A549 (cell line): ENCODE data around the gene EPS8. TPM values are rescaled to one million over a fixed set of nuclear protein-coding genes. Genes with fewer than 3 reads are reported as not detected.

ENCODE experiments used
- ATAC-seq, 2 experiments: fragments of 200-7000 bp in 1 of 2; fragments of >200 bp in 1 of 2; cut with Nextera tagmentation in 1 of 2; cut with Tn5 transposase in 1 of 2; 3 replicates each; pipeline versions ENCODE4 v1.8.0 to v1.9.1; 2018 to 2020; ENCODE audit warnings: mild to moderate bottlenecking in 1 of 2, moderate library complexity in 1 of 2
- CTCF ChIA-PET: fragments of 300-600 bp; sonication (Branson Sonifier 250); formaldehyde crosslinking; extraction: SDS; loops from one replicate; lab custom pipeline; 2021; ENCODE audit warnings: antibody characterized with exemption, inconsistent platforms; lab: Yijun Ruan, JAX
- POLR2A ChIA-PET: fragments of 350-600 bp; formaldehyde crosslinking; extraction: SDS; loops from one replicate; lab custom pipeline; 2021; ENCODE audit warnings: antibody characterized with exemption, inconsistent platforms; lab: Yijun Ruan, JAX
- DNase-seq, 2 experiments: peaks; one replicate each; pipeline versions ENCODE4 v3.0.0 to v3.0.0-alpha.2; 2011 to 2016; ENCODE audit warnings: low read depth in 1 of 2, low spot score in 1 of 2
- FAIRE-seq: peaks from 2 replicates; lab custom pipeline; 2011; peaks lifted over from hg19 to GRCh38; lab: Jason Lieb, UNC
- H3K27ac ChIP-seq, 2 experiments: fragments of >200 bp; sonication (Bioruptor Twin); formaldehyde crosslinking; 3 replicates each; pipeline ENCODE4 v1.5.1; 2016 to 2017
- H3K4me1 ChIP-seq: fragments of >200 bp; sonication (Bioruptor Twin); formaldehyde crosslinking; 3 replicates; pipeline ENCODE4 v1.6.1; 2016
- H3K4me2 ChIP-seq: fragments of >200 bp; sonication (Bioruptor Twin); formaldehyde crosslinking; 3 replicates; pipeline ENCODE4 v1.6.1; 2016
- H3K4me3 ChIP-seq: fragments of >200 bp; sonication (Bioruptor Twin); formaldehyde crosslinking; 3 replicates; pipeline ENCODE4 v1.5.1; 2016
- H3K9me3 ChIP-seq: fragments of >200 bp; sonication (Bioruptor Twin); formaldehyde crosslinking; 3 replicates; pipeline ENCODE4 v1.6.1; 2016
- CHD2 ChIP-seq: fragments of 150-350 bp; IDR thresholded peaks from 2 replicates; pipeline ENCODE4 v1.6.1; 2014; ENCODE audit warnings: low read length; ENCODE audit not compliant: partially characterized antibody
- CHD4 ChIP-seq: fragments of 200-600 bp; sonication (generic); IDR thresholded peaks from 2 replicates; pipeline ENCODE4 v1.6.1; 2016; ENCODE audit warnings: antibody characterized with exemption, mild to moderate bottlenecking, borderline replicate concordance
- EP300 ChIP-seq, 2 experiments: fragments of >200 bp; sonication (Bioruptor Twin); formaldehyde crosslinking; IDR thresholded peaks; 2 replicates in 1 of 2; 3 replicates in 1 of 2; pipeline ENCODE4 v1.6.1; 2016 to 2017
- FOSB ChIP-seq: fragments of 250-450 bp; sonication (Bioruptor Pico); IDR thresholded peaks from 2 replicates; pipeline ENCODE4 v1.5.0; 2020; ENCODE audit warnings: mild to moderate bottlenecking, moderate library complexity
- FOSL2 ChIP-seq, 2 experiments: fragments of 450-650 bp in 1 of 2; fragments of >200 bp in 1 of 2; sonication (Bioruptor Twin) in 1 of 2; formaldehyde crosslinking; IDR thresholded peaks; 2 replicates each; pipeline versions ENCODE4 v1.5.0 to v1.6.1; 2016 to 2020; ENCODE audit warnings: mild to moderate bottlenecking in 1 of 2, moderate library complexity in 1 of 2
- HEYL ChIP-seq: fragments of 250-450 bp; sonication (Bioruptor Pico); IDR thresholded peaks from 2 replicates; pipeline ENCODE4 v1.8.0; 2021; ENCODE audit warnings: mild to moderate bottlenecking, moderate library complexity
- HOXA7 ChIP-seq: fragments of 250-450 bp; sonication (Bioruptor Pico); IDR thresholded peaks from 2 replicates; pipeline ENCODE4 v1.5.0; 2020; ENCODE audit warnings: mild to moderate bottlenecking, moderate library complexity
- JUN ChIP-seq, 2 experiments: fragments of >200 bp; sonication (Bioruptor Twin); formaldehyde crosslinking; IDR thresholded peaks; 2 replicates in 1 of 2; 3 replicates in 1 of 2; pipeline ENCODE4 v1.6.1; 2016 to 2017
- JUNB ChIP-seq: fragments of >200 bp; sonication (Bioruptor Twin); formaldehyde crosslinking; IDR thresholded peaks from 2 replicates; pipeline ENCODE4 v1.6.1; 2016
- MAZ ChIP-seq: fragments of 150-350 bp; IDR thresholded peaks from 2 replicates; pipeline ENCODE4 v1.6.1; 2014; ENCODE audit warnings: antibody characterized with exemption, low read depth, low read length, borderline replicate concordance
- NR3C1 ChIP-seq: fragments of >200 bp; sonication (Bioruptor Twin); formaldehyde crosslinking; IDR thresholded peaks from 3 replicates; pipeline ENCODE4 v1.6.1; 2017
- PHF8 ChIP-seq: fragments of 200-600 bp; sonication (generic); IDR thresholded peaks from 2 replicates; pipeline ENCODE4 v1.6.1; 2016; ENCODE audit warnings: low read depth, mild to moderate bottlenecking, antibody characterized with exemption, moderate library complexity, borderline replicate concordance
- POLR2A ChIP-seq: IDR thresholded peaks from 2 replicates; pipeline ENCODE4 v1.6.1; 2012; ENCODE audit warnings: mild to moderate bottlenecking, low read length
- RAD21 ChIP-seq, 2 experiments: fragments of >200 bp in 1 of 2; sonication (Bioruptor Twin) in 1 of 2; formaldehyde crosslinking in 1 of 2; IDR thresholded peaks in 1 of 2; conservative IDR thresholded peaks in 1 of 2; 2 replicates in 1 of 2; 3 replicates in 1 of 2; pipeline ENCODE4 v1.6.1; 2012 to 2018; ENCODE audit warnings: inconsistent platforms in 1 of 2
- RARB ChIP-seq: fragments of 250-450 bp; sonication (Bioruptor Pico); IDR thresholded peaks from 2 replicates; pipeline ENCODE4 v1.8.0; 2021; ENCODE audit warnings: mild to moderate bottlenecking, moderate library complexity
- RCOR1 ChIP-seq: fragments of 150-350 bp; IDR thresholded peaks from 2 replicates; pipeline ENCODE4 v1.6.1; 2014; ENCODE audit warnings: antibody characterized with exemption, low read length, low read depth
- SMC3 ChIP-seq: fragments of >200 bp; sonication (Bioruptor Twin); formaldehyde crosslinking; IDR thresholded peaks from 3 replicates; pipeline ENCODE4 v1.6.1; 2018; ENCODE audit warnings: inconsistent platforms
- SREBF2 ChIP-seq: fragments of 450-650 bp; IDR thresholded peaks from 2 replicates; pipeline ENCODE4 v1.6.1; 2014; ENCODE audit warnings: mild to moderate bottlenecking, moderate library complexity
- USF2 ChIP-seq: fragments of 450-650 bp; IDR thresholded peaks from 2 replicates; pipeline ENCODE4 v1.6.1; 2014; ENCODE audit warnings: antibody characterized with exemption
- ZNF302 ChIP-seq: fragments of 250-450 bp; sonication (Bioruptor Pico); IDR thresholded peaks from 2 replicates; pipeline ENCODE4 v1.9.0; 2021; ENCODE audit warnings: inconsistent platforms, mild to moderate bottlenecking, moderate library complexity
- ZSCAN20 ChIP-seq: fragments of 250-450 bp; sonication (Bioruptor Pico); IDR thresholded peaks from 2 replicates; pipeline ENCODE4 v1.8.0; 2022; ENCODE audit warnings: mild to moderate bottlenecking, moderate library complexity
- WGBS: methylation state at CpG from one replicate; pipeline ENCODE4 v1.1.6; 2017; ENCODE audit errors: missing lambda C conversion rate; 5-methylcytosine and 5-hydroxymethylcytosine counted together
- polyA plus RNA-seq, 4 experiments: library from polyadenylated mRNA; depleted of rRNA in 3 of 4; stranded (reverse); fragments of >200 nt; fragmentation: RNase III in 1 of 4; extraction: RNeasy Plus Mini Kit Qiagen cat#74134 plus additional on column Dnase treatment in 1 of 4; gene quantifications; 2 replicates in 3 of 4; 3 replicates in 1 of 4; pipeline ENCODE4 v1.2.3, GENCODE V29; 2011 to 2017
- TF ChIP-seq, protein P1 (sequence below): IDR thresholded peaks from 2 replicates; pipeline ENCODE4 v1.6.1; 2012
- TF ChIP-seq, protein P2 (sequence below): fragments of >200 bp; sonication (Bioruptor Twin); formaldehyde crosslinking; IDR thresholded peaks from 2 replicates; pipeline ENCODE4 v1.6.1; 2016
- TF ChIP-seq, protein P3 (sequence below): IDR thresholded peaks from 2 replicates; pipeline ENCODE4 v1.6.1; 2012
- TF ChIP-seq, protein P4 (sequence below): fragments of >200 bp; sonication (Bioruptor Twin); formaldehyde crosslinking; IDR thresholded peaks from 3 replicates; pipeline ENCODE4 v1.5.1; 2016
- TF ChIP-seq, protein P5 (sequence below): fragments of >200 bp; sonication (Bioruptor Twin); formaldehyde crosslinking; IDR thresholded peaks from 3 replicates; pipeline ENCODE4 v1.6.1; 2016
- TF ChIP-seq, protein P6 (sequence below): fragments of 150-350 bp; IDR thresholded peaks from 2 replicates; pipeline ENCODE4 v1.6.1; 2014; ENCODE audit warnings: low read depth, mild to moderate bottlenecking, low read length

Gene EPS8
- polyA plus RNA-seq, 2 of the 4 experiments (the other 2 are of a cell fraction), result 25.1 to 101 TPM

DNA sequence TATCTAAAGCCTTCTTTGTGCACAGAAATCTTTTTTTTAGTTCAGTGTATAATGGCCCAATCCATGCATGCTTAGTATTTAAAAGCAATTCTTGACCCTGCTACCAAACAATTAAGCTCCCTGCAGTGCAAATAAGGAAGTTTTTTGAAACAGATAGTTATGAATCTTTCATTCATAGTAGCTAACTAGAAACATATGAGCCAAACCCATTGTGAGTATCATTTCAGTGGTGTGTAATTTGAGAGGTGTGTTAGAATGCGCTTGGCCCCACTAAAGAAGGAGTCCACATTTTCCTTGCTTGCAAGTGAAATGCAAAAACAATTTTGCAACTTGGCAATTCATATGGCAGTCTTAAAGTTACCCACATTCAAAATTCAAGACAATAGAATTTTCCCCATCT is 14.4 kb downstream of the EPS8 start:
- ATAC-seq (no peak), FAIRE-seq (peak; percentile 78), DNase-seq (no peak)
- no peak overlapping the region for H3K27ac ChIP-seq
- TF ChIP-seq HOXA7 (CRISPR knock-in tag), result no peak
- TF ChIP-seq, protein P1, sequence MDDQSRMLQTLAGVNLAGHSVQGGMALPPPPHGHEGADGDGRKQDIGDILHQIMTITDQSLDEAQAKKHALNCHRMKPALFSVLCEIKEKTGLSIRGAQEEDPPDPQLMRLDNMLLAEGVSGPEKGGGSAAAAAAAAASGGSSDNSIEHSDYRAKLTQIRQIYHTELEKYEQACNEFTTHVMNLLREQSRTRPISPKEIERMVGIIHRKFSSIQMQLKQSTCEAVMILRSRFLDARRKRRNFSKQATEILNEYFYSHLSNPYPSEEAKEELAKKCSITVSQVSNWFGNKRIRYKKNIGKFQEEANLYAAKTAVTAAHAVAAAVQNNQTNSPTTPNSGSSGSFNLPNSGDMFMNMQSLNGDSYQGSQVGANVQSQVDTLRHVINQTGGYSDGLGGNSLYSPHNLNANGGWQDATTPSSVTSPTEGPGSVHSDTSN, result no peak
- TF ChIP-seq, protein P2, sequence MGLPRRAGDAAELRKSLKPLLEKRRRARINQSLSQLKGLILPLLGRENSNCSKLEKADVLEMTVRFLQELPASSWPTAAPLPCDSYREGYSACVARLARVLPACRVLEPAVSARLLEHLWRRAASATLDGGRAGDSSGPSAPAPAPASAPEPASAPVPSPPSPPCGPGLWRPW, result no peak
- TF ChIP-seq EP300 (IDR thresholded peaks at IDR 0.05), result no peak
- TF ChIP-seq HEYL, result no peak
- WGBS, result 96% methylated on average over 1 of the region's 1 CpG
- H3K4me1 ChIP-seq, result peaks cover 58% of the 10 kb centered on the region
- no peak overlapping the region for H3K4me3 ChIP-seq
- H3K4me2 ChIP-seq, result no peak overlapping the region
- ChIA-PET CTCF (no interaction called here), POLR2A (no interaction called here)
- H3K9me3 ChIP-seq, result no peaks in the 10 kb centered on the region

DNA sequence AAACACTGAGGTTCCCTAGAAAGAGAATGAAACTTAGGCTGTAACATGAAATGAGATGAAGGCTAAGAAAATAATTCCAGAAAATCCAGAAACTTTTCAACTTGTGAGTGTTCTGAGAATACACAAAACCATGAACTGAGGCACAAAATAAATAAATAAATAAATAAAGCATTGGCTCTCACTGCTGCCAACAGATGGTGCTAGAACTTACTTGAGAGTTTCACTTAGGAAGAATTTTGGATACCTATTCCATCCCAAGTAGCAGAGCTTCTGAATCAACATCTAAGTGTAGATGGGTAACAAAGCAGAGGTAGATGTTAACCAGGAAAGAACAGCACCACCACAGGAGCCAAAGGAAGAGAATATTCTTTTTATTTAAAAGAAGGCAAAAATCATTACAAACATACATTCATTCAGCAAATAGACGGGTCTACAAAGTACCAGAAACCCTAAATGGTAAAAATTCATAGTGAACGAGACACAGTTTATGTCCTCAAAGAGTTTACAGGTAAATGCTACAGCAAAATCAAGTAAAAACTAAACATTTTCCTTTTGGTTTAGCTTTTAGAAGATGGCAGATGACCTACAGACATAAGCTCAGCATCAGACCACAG is 16.7 kb downstream of the EPS8 start:
- ChIA-PET POLR2A (no interaction called here), CTCF (interaction anchor here (0.6 to 1.8 kb wide), 10 partner anchors 8 to 186 kb away, joined by 3 to 7 read pairs (median 3); no protein-coding TSS in a partner anchor)
- DNase-seq (peak in 1 of 2 experiments; percentile 45), FAIRE-seq (no peak), ATAC-seq (peak in 1 of 2 experiments; percentile 62; a peak in 3 of 6 replicates)
- Histone ChIP-seq H3K4me3 (no peak overlapping the region), H3K9me3 (no peaks in the 10 kb centered on the region), H3K4me1 (peaks cover 53% of the 10 kb centered on the region), H3K27ac (no peak overlapping the region), H3K4me2 (no peak overlapping the region)
- 83% methylated on average over 2 of the region's 2 CpGs for WGBS
- no peak for TF ChIP-seq RCOR1
- TF ChIP-seq, protein P2, result no peak
- TF ChIP-seq ZNF302, result no peak
- no peak for TF ChIP-seq CHD2
- TF ChIP-seq POLR2A, result no peak
- TF ChIP-seq, protein P3, sequence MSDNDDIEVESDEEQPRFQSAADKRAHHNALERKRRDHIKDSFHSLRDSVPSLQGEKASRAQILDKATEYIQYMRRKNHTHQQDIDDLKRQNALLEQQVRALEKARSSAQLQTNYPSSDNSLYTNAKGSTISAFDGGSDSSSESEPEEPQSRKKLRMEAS, result no peak
- TF ChIP-seq EP300 (IDR thresholded peaks at IDR 0.05), result no peak
- TF ChIP-seq, protein P4, sequence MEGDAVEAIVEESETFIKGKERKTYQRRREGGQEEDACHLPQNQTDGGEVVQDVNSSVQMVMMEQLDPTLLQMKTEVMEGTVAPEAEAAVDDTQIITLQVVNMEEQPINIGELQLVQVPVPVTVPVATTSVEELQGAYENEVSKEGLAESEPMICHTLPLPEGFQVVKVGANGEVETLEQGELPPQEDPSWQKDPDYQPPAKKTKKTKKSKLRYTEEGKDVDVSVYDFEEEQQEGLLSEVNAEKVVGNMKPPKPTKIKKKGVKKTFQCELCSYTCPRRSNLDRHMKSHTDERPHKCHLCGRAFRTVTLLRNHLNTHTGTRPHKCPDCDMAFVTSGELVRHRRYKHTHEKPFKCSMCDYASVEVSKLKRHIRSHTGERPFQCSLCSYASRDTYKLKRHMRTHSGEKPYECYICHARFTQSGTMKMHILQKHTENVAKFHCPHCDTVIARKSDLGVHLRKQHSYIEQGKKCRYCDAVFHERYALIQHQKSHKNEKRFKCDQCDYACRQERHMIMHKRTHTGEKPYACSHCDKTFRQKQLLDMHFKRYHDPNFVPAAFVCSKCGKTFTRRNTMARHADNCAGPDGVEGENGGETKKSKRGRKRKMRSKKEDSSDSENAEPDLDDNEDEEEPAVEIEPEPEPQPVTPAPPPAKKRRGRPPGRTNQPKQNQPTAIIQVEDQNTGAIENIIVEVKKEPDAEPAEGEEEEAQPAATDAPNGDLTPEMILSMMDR, result peak; percentile 60
- TF ChIP-seq, protein P1, result no peak
- TF ChIP-seq RARB, result no peak
- TF ChIP-seq ZSCAN20, result no peak
- no peak for TF ChIP-seq JUN (IDR thresholded peaks at IDR 0.05)
- no peak for TF ChIP-seq SREBF2
- TF ChIP-seq, protein P5, sequence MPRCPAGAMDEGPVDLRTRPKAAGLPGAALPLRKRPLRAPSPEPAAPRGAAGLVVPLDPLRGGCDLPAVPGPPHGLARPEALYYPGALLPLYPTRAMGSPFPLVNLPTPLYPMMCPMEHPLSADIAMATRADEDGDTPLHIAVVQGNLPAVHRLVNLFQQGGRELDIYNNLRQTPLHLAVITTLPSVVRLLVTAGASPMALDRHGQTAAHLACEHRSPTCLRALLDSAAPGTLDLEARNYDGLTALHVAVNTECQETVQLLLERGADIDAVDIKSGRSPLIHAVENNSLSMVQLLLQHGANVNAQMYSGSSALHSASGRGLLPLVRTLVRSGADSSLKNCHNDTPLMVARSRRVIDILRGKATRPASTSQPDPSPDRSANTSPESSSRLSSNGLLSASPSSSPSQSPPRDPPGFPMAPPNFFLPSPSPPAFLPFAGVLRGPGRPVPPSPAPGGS, result no peak
- no peak for TF ChIP-seq NR3C1
- TF ChIP-seq USF2, result no peak
- TF ChIP-seq CHD4, result no peak
- no peak for TF ChIP-seq MAZ
- peak; percentile 58 to 59 for TF ChIP-seq RAD21 (conservative IDR thresholded peaks at IDR 0.05 in 1 of 2, IDR thresholded peaks at IDR 0.05 in 1 of 2)
- TF ChIP-seq, protein P6, sequence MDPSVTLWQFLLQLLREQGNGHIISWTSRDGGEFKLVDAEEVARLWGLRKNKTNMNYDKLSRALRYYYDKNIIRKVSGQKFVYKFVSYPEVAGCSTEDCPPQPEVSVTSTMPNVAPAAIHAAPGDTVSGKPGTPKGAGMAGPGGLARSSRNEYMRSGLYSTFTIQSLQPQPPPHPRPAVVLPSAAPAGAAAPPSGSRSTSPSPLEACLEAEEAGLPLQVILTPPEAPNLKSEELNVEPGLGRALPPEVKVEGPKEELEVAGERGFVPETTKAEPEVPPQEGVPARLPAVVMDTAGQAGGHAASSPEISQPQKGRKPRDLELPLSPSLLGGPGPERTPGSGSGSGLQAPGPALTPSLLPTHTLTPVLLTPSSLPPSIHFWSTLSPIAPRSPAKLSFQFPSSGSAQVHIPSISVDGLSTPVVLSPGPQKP, result no peak
- TF ChIP-seq FOSB (CRISPR knock-in tag), result no peak
- no peak for TF ChIP-seq JUNB
- TF ChIP-seq SMC3, result peak; percentile 65
- no peak for TF ChIP-seq FOSL2 (IDR thresholded peaks at IDR 0.05)
- no peak for TF ChIP-seq FOSL2 (CRISPR knock-in tag; IDR thresholded peaks at IDR 0.05)
- TF ChIP-seq PHF8, result no peak
